ENCODE measurements around the gene GTF3C5.
"Not testable (repeated sequence)": the region's sequence is repeated elsewhere in the genome, so short reads cannot be mapped to it uniquely, and the experiment has no call there.

GTF3C5 gene

GRCh38 chr9:133032171-133032570 lies 1.4 kb downstream of the GTF3C5 start:
- no peak for DNase-seq

GRCh38 chr9:133035669-133036068 lies 4.9 kb downstream of the GTF3C5 start:
- no peak for DNase-seq

DNA sequence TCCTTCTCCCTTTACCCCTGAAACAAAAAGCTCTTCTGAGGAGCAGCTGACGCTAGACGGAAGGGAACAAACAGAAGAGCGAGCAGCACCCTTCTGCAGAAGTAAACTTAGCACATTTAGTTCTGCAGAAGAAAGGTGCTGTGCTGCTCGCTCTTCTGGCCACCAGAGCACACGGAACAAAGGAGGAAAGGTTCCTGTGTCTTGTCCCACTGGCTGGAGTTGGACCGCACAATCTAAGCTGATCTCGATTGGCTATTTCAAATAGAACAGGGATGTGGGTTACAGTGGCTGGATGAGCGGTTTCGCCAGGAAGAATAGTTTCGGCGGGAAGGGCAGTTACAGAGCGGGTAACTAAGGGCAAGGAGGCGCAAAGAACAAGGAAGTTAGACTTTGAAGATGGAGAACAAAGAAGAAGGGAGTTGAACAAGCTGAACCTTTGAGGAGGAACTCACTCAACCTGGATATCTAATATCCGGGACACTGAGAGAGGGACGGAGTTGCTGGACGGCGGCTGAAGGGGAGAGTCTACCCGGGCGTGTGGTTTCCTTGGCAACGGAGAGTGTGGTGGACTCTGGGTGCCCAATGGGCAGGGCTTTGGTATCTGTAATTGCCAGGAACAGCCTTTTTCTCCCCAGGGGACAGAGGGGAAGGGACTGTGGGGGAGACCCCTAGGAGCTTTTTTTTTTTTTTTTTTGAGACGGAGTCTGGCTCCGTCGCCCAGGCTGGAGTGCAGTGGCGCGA lies 7.1 kb downstream of the GTF3C5 start:
- no peak for DNase-seq

DNA sequence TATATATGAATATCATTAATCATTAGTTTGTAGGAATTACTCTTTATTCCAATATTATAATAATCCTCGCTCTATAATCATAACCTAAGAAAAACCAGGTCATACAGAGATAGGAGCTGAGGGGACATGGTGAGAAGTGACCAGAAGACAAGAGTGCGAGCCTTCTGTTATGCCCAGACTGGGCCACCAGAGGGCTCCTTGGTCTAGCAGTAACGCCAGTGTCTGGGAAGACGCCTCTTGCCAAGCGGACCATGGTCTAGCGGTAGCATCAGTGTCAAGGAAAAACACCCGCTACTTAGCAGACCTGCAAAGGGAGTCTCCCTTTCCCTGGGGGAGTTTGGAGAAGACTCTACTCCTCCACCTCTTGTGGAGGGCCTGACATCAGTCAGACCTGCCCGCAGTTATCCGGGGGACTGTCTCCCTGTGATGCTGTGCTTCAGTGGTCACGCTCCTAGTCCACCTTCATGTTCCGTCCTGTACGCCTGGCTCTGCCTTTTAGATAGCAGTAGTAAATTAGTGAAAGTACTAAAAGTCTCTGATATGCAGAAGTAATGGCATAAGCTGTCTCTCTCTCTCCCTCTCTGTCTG lies 10.2 kb downstream of the GTF3C5 start:
- not testable (repeated sequence) for DNase-seq

GRCh38 chr9:133041958-133042357 lies 11.2 kb downstream of the GTF3C5 start:
- DNase-seq: no peak

DNA sequence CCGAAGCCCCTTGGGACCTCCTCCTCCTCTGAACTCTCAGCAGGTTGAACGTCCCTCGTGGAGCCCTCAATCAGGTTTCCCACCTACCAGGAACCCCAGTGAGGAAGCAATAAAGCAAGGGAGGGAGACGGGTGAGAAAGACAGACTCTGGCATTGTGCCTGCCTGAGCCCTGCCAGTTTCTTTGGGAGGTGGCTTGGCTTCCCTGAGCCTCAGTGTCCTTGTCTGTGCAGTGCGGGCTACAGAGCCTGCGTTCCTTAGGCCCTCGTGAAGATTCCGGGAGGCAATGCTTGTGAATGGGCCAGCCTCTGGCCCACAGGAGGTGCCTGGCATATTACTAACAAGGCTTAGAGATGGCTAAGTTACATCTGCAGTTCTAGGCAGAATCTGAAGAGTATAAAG lies 11.9 kb downstream of the GTF3C5 start:
- DNase-seq: no peak

DNA sequence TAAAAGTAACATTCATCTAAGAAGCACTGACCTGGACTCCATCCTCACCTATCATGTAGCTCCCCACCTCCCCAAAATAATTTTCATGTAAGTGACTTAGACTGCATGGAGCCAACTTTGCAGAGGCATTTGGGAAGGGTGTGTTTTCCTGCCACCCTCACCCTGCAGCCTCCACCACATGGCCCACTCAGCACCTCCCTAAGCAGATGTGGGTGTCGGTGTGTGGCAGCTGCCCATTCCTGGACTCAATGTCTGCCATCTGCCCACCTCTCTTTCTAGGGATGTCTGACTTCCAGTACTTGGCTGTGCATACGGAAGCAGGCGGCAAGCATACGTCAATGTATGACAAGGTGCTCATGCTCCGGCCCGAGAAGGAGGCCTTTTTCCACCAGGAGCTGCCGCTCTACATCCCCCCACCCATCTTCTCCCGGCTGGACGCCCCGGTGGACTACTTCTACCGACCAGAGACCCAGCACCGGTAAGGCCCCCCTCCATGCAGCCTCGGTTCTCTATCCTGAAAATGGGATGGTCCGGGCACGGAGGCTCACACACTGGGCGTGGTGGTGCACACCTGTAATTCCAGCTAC lies 12.7 kb downstream of the GTF3C5 start:
- DNase-seq: no peak

DNA sequence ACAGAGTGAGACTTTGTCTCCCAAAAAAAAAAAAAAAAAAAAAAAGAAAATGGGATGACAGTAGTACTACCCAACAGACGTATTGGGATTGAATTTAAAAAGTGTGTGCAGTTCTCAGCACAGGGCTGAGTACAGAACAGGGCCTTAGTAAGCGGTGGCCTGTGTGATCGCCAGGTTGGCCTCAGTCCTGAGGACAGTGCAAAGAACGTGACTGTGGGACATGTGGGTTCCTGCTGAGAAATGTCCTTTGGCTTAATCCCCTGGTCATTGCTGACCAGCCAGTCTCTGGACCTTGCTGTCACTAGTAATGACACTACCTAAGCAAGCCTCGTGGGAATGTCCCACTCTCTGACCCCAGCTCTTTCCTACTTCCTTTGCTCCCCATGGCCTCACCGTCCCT lies 13.3 kb downstream of the GTF3C5 start:
- no peak for DNase-seq

DNA sequence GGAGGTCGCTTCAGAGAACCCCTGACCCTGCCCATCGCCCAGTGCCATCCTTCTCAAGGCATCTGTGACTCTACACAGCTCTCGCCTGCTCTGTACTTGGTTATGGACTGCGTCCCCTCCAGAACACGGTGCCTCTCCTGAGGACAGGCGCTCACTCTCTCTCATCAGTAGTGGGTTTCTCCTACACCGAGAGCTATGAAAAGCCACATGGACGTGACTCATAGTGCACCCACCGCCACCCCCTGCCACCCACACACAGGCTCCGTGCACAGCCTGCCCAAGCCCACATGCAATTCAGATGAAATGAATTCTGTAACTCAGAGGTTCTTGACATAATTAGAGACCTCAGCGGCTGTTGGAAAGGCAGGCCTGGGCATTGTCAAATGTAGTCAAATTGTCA lies 13.9 kb downstream of the GTF3C5 start:
- no peak for DNase-seq

- no peak for DNase-seq
Observed at GRCh38 chr9:133045132-133045531, 14.3 kb downstream of the GTF3C5 start.

DNA sequence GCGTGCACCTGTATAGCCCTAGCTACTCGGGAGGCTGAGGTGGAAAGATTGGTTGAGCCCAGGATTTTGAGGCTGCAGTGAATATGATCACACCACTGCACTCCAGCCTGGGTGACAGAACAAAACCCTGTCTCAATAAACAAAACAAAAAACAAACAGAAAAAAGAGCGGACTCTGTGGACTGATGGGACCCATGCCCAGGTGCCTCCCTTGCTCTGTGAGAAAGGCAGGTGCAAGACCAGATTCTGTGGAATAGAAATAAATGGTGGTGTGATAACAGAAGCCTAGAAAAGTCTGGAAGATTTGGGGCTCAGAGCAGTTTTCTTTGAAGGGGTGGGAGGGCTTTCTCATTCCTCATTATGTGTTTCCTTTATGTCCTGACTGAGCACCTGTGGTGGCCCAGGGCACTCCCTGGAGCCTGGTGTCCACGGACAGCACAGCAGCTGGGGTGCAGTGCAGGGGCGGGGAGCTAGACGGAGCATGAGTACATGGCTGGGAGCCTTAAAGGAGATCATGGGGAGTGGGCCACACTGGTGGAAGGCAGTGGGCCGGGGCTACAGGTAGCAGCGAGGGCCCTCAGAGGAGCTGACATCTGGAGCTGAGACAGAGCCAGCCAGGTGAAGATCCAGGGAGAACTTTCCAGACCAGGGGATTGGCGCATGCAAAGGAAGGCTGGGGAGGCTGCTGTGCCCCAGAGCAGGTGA lies 15.6 kb downstream of the GTF3C5 start:
- DNase-seq: no peak

DNA sequence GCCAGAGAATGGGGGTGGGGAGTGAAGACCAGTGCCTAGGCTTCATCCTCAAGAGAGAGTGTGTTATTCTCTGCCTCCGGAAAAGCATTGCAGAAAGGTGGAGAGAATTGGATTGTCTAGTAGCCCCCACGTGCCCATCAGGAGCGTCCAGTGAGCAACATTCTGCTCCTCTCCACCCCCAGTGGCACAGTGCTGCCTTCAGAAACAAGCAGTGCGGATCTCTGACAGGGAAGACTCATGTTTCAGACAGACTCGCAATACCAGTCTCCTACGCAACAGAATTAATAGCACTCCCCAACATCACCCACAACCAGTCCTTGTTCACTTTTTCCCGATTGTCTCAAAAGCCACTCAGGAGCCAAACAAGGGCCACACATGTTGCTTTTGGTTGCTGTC lies 16.1 kb downstream of the GTF3C5 start:
- DNase-seq: no peak

DNA sequence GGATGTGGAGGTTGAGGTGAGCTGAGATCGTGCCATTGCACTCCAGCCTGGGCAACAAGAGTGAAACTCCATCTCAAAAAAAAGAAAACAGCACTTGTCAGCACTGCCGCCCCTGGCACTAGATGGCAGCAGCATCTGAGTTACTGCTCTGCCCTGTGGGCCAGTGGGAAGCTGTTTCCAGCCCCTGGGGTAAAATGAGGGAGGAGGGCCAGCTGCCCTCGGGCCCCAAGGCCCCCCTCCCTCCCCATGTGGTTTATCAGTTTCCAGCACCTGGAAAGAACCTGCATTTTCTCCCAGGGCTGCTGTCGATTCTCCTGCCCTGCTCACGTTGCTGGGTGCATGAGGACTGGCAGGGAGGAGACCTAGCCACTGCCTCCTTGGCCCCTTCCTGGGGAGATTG lies 17.8 kb downstream of the GTF3C5 start:
- no peak for DNase-seq

DNA sequence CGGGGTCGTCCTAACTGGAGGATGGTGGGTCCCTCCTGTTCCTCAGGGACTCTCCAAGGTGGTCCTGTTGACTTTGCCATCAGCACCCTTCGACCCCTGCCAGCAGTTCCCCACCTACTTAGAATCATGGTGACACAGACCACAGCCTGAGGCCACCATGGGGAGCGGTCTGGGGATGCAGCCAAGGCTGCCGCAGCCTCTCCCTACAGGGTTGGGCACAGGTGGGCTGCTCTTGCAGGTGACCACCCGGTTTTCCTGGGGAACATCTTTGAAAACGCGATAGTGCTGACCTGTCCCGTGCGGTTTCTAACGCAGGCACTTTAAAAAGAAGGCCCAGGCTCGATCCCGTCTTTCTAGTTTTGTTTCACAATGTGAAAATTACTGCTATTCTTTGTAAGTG lies 18.2 kb downstream of the GTF3C5 start:
- DNase-seq: no peak

- DNase-seq: no peak
Observed at GRCh38 chr9:133050142-133050541, 19.3 kb downstream of the GTF3C5 start.

- DNase-seq: no peak
Observed at GRCh38 chr9:133050781-133051180, 20.0 kb downstream of the GTF3C5 start.

GRCh38 chr9:133051281-133051900 lies 20.6 kb downstream of the GTF3C5 start:
- DNase-seq: no peak

DNA sequence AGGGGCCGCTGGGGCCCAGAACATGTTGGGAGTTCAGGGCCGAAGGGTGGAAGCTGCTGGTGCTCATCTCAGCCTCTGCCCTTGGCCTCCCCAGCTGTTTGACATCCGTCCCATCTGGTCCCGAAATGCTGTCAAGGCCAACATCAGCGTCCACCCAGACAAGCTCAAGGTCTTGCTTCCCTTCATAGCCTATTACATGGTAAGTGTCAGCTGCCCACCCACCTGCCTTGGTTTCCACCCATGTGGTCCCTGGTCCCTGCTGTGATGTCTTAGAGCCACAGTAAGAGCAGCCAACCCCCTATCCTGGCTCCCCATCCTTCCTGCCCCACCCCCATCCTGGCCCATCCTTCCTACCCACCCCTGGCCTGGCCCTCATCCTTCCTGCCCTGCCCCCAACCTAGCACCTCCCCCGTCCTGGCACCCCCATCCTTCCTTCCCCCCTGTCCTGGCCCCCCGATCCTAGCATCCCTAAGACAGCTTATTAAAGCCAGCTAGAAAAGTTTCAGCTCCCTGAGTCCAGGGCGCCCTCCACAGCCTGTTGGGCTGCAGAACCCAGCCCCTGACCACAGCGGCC lies 21.3 kb downstream of the GTF3C5 start:
- no peak for DNase-seq

DNA sequence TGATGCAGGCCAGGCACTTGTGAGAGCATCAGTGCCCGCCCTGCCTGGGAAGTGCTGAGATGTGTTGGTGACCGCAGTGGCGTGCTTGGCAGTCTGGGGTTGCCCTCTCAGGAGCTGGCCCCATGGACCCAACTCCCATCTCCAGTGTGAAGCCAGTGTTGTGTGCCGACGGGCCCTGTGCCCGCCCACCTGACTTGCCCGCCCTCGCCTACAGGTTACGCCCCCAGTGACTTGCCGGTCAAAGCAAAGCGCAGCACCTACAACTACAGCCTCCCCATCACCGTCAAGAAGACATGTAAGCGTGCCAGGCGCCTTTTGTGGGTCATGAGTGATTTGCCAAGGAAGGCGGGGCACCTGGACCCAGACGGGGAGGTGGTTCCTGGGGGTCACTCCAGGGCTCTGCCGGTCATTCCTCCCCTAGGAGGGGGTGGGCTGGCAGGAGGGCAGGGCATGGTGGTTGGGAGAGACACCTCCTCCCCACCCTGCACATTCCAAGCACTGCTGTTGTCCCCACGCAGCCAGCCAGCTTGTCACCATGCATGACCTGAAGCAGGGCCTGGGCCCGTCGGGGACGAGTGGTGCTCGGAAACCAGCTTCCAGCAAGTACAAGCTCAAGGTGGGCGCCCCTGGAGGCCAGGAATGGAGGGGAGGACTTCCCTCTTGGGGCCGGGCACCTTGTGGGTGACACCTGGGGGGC lies 23.5 kb downstream of the GTF3C5 start:
- DNase-seq: no peak

DNA sequence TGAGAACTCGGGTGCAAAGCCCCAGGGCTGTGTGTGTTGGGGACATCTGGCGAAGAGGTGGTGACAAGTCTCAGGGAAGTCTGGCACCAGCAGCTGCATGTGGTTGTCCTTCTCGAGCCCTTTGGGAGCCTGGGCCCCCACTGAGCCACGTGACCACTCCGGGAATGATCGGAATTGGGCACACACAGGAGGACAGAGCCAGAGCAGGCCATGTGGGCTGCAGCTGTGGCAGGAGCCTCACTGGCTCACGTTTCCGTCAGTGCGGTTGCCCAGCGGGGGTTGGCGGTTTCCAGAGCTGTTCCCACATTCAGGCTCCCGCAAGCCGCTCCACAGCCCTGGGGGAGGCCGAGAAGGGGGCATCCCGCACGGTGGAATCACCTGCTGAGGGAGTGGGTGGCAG lies 24.2 kb downstream of the GTF3C5 start:
- DNase-seq: no peak

GRCh38 chr9:133055788-133056420 lies 25.1 kb downstream of the GTF3C5 start:
- no peak for DNase-seq

- no peak for DNase-seq
Observed at GRCh38 chr9:133056533-133056932, 25.7 kb downstream of the GTF3C5 start.
